ENCODE measurements around the gene MKRN1. TPM values are rescaled to one million over a fixed set of nuclear protein-coding genes. Genes with fewer than 3 reads are reported as not detected.
A peak's percentile ranks its signal among the peaks of the same experiment; 100 is the strongest.
"Not testable (repeated sequence)": the region's sequence is repeated elsewhere in the genome, so short reads cannot be mapped to it uniquely, and the experiment has no call there.

Gene MKRN1
- total and polyA plus RNA-seq, 8 donors, result 78.1 to 121 (median 102) TPM

DNA sequence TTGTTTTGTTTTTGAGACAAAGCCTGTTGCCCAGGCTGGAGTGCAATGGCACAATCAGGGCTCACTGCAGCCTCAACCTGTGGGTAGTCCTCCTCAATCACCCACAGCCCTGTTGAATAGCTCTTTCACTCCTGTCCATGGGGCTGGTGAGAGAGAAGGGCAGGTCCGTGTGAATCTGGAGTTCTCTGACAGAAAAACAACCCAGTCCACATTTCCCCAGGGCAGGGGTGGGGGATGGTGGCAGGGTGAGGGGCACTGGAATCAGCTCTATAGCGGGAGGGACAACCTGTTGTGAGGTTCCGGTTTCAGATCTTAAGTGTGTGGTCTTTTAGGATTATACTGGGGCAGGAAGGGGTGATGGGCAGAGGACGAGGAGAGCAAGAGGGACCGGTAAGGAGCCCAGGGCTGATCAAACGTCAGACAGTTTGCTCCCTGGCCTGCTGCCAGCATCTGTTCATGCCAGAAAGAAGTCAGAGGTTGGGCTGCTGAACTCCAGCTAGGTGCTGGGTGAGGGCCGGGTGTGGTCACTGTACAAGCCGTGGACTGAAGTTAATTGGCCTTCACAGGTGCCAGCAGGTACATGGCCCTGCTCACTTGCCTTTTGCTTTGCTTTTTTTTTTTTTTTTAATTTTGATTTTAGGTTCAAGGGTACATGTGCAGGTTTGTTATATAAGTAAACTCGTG is 33.2 kb upstream of the MKRN1 start:
- ATAC-seq, result peak; percentile 76
- Histone ChIP-seq H3K27ac (no peak overlapping the region), H3K36me3 (no peaks in the 10 kb centered on the region), H3K4me3 (no peak overlapping the region), H3K4me1 (no peaks in the 10 kb centered on the region), H3K27me3 (no peaks in the 10 kb centered on the region), H3K9me3 (no peaks in the 10 kb centered on the region)
- intact Hi-C loops (cut with DNase I), result loop anchor here in 1 of 2 donors (10.0 kb wide), 1 partner anchor 142 kb away; no protein-coding TSS in a partner anchor
- peak in 2 of 4 donors; percentile 45 to 54 for DNase-seq
- TF ChIP-seq, protein P1, sequence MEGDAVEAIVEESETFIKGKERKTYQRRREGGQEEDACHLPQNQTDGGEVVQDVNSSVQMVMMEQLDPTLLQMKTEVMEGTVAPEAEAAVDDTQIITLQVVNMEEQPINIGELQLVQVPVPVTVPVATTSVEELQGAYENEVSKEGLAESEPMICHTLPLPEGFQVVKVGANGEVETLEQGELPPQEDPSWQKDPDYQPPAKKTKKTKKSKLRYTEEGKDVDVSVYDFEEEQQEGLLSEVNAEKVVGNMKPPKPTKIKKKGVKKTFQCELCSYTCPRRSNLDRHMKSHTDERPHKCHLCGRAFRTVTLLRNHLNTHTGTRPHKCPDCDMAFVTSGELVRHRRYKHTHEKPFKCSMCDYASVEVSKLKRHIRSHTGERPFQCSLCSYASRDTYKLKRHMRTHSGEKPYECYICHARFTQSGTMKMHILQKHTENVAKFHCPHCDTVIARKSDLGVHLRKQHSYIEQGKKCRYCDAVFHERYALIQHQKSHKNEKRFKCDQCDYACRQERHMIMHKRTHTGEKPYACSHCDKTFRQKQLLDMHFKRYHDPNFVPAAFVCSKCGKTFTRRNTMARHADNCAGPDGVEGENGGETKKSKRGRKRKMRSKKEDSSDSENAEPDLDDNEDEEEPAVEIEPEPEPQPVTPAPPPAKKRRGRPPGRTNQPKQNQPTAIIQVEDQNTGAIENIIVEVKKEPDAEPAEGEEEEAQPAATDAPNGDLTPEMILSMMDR (IDR thresholded peaks at IDR 0.05), result no peak

DNA sequence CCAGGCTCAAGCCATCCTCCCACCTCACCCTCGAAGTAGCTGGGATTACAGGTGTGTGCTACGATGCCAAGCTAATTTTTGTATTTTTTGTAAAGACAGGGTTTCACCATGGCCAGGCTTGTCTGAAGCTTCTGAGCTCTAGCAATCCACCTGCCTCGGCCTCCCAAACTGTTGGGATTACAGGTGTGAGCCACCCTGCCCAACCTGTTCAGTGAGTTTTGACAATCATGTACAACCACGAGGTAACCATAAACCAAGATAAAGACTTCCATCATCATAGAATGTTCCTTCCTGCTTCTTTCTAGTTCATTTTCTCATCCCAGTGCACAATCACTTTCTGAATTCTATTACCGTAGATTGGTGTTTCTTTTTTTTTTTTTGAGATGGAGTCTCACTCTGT is 30.5 kb upstream of the MKRN1 start:
- DNase-seq (no peak), ATAC-seq (no peak)
- H3K27ac ChIP-seq, result no peak overlapping the region
- H3K36me3 ChIP-seq, result no peaks in the 10 kb centered on the region
- no peak overlapping the region for H3K4me3 ChIP-seq
- TF ChIP-seq, protein P1 (IDR thresholded peaks at IDR 0.05), result no peak
- no peaks in the 10 kb centered on the region for H3K9me3 ChIP-seq
- intact Hi-C loops (cut with DNase I), result loop anchor here in 1 of 2 donors (10.0 kb wide), 1 partner anchor 145 kb away; no protein-coding TSS in a partner anchor
- no peaks in the 10 kb centered on the region for H3K27me3 ChIP-seq
- no peaks in the 10 kb centered on the region for H3K4me1 ChIP-seq

DNA sequence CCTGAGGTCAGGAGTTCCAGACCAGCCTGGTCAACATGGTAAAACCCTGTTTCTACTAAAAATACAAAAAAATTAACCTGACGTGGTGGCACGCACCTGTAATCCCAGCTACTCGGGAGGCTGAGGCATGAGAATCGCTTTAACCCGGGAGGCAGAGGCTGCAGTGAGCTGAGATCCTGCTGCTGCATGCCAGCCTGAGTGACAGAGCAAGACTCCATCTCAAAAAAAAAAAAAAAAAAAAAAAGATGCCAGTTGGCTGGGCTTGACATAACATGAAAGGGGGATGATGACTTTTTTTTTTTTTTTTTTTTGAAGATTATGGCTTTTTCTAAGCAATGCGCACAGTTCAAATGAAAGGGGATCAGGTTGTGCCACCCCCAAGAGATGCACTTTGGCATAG is 28.3 kb upstream of the MKRN1 start:
- H3K27ac ChIP-seq; H3K4me3 ChIP-seq; H3K9me3 ChIP-seq; DNase-seq; H3K36me3 ChIP-seq; H3K4me1 ChIP-seq; intact Hi-C loops (cut with DNase I); ATAC-seq; H3K27me3 ChIP-seq: not testable (repeated sequence)

DNA sequence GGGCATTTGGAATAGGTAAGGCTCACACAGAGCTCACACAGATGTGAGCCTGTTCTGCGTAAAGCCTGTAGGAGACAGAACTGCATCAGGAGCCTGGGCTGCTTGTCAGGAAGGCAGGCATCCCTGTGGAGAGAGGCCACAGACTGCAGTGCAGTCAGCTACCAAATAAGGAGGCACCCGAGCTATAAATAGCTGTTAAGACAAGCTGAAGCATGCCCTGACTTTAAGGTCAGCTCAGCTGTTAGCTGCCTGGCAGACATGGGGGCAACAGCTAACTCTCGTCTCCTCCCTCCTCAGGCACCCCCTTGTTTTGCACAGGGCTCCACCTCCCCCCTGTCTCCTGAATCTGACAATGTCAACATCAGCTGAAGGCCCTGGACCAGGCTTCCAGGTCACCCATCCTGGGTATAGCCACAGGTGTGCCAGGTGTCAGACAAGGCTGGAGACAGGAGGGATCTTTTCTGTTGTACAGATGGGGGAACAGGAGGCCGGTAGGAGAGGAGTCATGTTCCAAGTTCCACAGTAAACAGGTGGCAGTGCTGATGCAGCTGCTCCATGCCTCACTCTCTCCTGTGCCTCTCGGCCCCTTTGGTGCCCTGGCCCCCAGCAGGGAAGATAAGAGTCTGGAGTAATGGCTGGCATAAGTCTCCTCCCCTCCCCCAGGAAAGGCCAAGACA is 27.6 kb upstream of the MKRN1 start:
- Histone ChIP-seq H3K9me3 (no peaks in the 10 kb centered on the region), H3K27ac (no peak overlapping the region), H3K27me3 (no peaks in the 10 kb centered on the region), H3K4me3 (no peak overlapping the region), H3K4me1 (no peaks in the 10 kb centered on the region), H3K36me3 (no peaks in the 10 kb centered on the region)
- TF ChIP-seq, protein P1 (IDR thresholded peaks at IDR 0.05), result no peak
- intact Hi-C loops (cut with DNase I), result no loop called here
- peak in 1 of 4 donors; percentile 37 for DNase-seq
- ATAC-seq, result peak; percentile 49

DNA sequence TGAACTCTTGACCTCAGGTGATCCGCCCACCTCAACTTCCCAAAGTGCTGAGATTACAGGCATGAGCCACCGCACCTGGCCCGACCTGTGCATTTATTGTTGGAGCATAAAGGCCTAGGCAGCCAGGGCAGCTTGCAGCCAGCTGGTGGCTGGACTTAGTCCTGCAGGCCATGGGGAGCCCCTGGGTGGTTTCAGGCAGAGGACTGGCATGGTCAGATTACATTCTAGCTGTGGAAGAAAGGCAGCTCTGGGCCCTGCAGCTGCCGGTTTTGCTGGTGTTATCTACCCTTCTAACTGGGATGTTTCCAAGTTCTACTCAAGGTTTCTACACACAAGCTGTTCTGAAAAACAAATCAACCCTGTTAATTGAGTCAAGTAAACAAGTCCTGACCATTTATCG is 22.7 kb upstream of the MKRN1 start:
- H3K4me1 ChIP-seq, result no peaks in the 10 kb centered on the region
- intact Hi-C loops (cut with DNase I), result no loop called here
- ATAC-seq, result no peak

DNA sequence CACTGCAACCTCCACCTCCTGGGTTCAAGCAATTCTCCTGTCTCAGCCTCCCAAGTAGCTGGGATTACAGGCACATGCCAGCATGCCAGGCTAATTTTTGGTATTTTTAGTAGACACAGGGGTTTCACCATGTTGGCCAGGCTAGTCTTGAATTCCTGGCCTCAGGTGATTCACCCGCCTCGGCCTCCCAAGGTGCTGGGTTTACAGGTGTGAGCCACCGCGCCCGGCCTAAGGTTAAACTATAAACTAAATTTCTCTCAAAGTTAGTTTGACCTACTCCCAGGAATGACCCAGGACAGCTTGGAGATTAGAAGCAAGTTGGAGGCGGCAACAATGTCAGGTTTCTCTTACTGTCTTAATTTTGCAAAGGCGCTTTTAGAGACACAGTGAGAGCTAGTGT is 18.5 kb upstream of the MKRN1 start:
- H3K27ac ChIP-seq; H3K4me1 ChIP-seq; ATAC-seq; H3K36me3 ChIP-seq; intact Hi-C loops (cut with DNase I); H3K27me3 ChIP-seq; H3K4me3 ChIP-seq; DNase-seq; H3K9me3 ChIP-seq: not testable (repeated sequence)

More for the DNA sequence above, 22.7 kb upstream of the MKRN1 start:
- no peak for DNase-seq
- H3K36me3 ChIP-seq, result no peaks in the 10 kb centered on the region
- TF ChIP-seq, protein P1 (IDR thresholded peaks at IDR 0.05), result no peak
- no peak overlapping the region for H3K4me3 ChIP-seq
- no peaks in the 10 kb centered on the region for H3K27me3 ChIP-seq
- H3K9me3 ChIP-seq, result no peaks in the 10 kb centered on the region
- H3K27ac ChIP-seq, result no peak overlapping the region

Data from left lung (tissue), 10 donors.